Measurements from ENCODE around the gene IGFL2. TPM values are rescaled to one million over a fixed set of nuclear protein-coding genes. Genes with fewer than 3 reads are reported as not detected.

Gene IGFL2
- total and polyA plus RNA-seq, 5 donors from 2014 or later = 0.36 to 0.98 (median 0.94) TPM; not detected in 2

- peaks cover 36% of the 10 kb centered on the region for H3K27me3 Mint-ChIP-seq
- ATAC-seq (ENCODE audit: low read depth in 2 of 2) = no peak
- H3K4me3 Mint-ChIP-seq = no peak overlapping the region
- Histone ChIP-seq H3K27ac (ENCODE audit: insufficient read depth, low read length, poor library complexity, severe bottlenecking) (no peak overlapping the region), H3K4me3 (ENCODE audit: low read depth, low read length) (no peak overlapping the region), H3K4me1 (ENCODE audit: control insufficient read depth, insufficient read depth, low read length, poor library complexity, severe bottlenecking) (no peaks in the 10 kb centered on the region), H3K27me3 (ENCODE audit: control insufficient read depth, insufficient read depth, low read length) (no peaks in the 10 kb centered on the region), H3K36me3 (ENCODE audit: control insufficient read depth, insufficient read depth, low read length) (no peaks in the 10 kb centered on the region), H3K9me3 (ENCODE audit: control insufficient read depth in 2 of 2, low read length in 2 of 2) (no peaks in the 10 kb centered on the region)
- DNase-seq = no peak
- no peaks in the 10 kb centered on the region for H3K36me3 Mint-ChIP-seq
- H3K9me3 Mint-ChIP-seq = no peaks in the 10 kb centered on the region
- H3K4me1 Mint-ChIP-seq = no peaks in the 10 kb centered on the region
- H3K27ac Mint-ChIP-seq = no peak overlapping the region
Observed at GRCh38 chr19:46198756-46199155, 50.7 kb downstream of the IGFL2 start.

GRCh38 chr19:46201454-46202310, 53.6 kb downstream of the IGFL2 start:
- no peak for ATAC-seq (ENCODE audit: low read depth in 2 of 2)
- no peaks in the 10 kb centered on the region for H3K9me3 ChIP-seq (ENCODE audit: control insufficient read depth in 2 of 2, low read length in 2 of 2)
- H3K4me1 Mint-ChIP-seq = no peaks in the 10 kb centered on the region
- H3K27me3 ChIP-seq (ENCODE audit: control insufficient read depth, insufficient read depth, low read length) = no peaks in the 10 kb centered on the region
- no peaks in the 10 kb centered on the region for H3K9me3 Mint-ChIP-seq
- no peaks in the 10 kb centered on the region for H3K4me1 ChIP-seq (ENCODE audit: control insufficient read depth, insufficient read depth, low read length, poor library complexity, severe bottlenecking)
- no peak overlapping the region for H3K4me3 ChIP-seq (ENCODE audit: low read depth, low read length)
- no peaks in the 10 kb centered on the region for H3K36me3 ChIP-seq (ENCODE audit: control insufficient read depth, insufficient read depth, low read length)
- peaks cover 28% of the 10 kb centered on the region for H3K27me3 Mint-ChIP-seq
- no peak overlapping the region for H3K27ac Mint-ChIP-seq
- H3K36me3 Mint-ChIP-seq = no peaks in the 10 kb centered on the region
- H3K27ac ChIP-seq (ENCODE audit: insufficient read depth, low read length, poor library complexity, severe bottlenecking) = no peak overlapping the region
- H3K4me3 Mint-ChIP-seq = no peak overlapping the region
- no peak for DNase-seq

GRCh38 chr19:46202426-46202825, 54.4 kb downstream of the IGFL2 start:
- Mint-ChIP-seq H3K4me3 (no peak overlapping the region), H3K36me3 (no peaks in the 10 kb centered on the region), H3K9me3 (no peaks in the 10 kb centered on the region), H3K4me1 (no peaks in the 10 kb centered on the region), H3K27me3 (peaks cover 21% of the 10 kb centered on the region), H3K27ac (peak overlapping the region in 1 of 3 donors; percentile 8)
- no peaks in the 10 kb centered on the region for H3K27me3 ChIP-seq (ENCODE audit: control insufficient read depth, insufficient read depth, low read length)
- H3K27ac ChIP-seq (ENCODE audit: insufficient read depth, low read length, poor library complexity, severe bottlenecking) = no peak overlapping the region
- no peaks in the 10 kb centered on the region for H3K36me3 ChIP-seq (ENCODE audit: control insufficient read depth, insufficient read depth, low read length)
- DNase-seq (no peak), ATAC-seq (ENCODE audit: low read depth in 2 of 2) (no peak)
- H3K4me1 ChIP-seq (ENCODE audit: control insufficient read depth, insufficient read depth, low read length, poor library complexity, severe bottlenecking) = no peaks in the 10 kb centered on the region
- no peaks in the 10 kb centered on the region for H3K9me3 ChIP-seq (ENCODE audit: control insufficient read depth in 2 of 2, low read length in 2 of 2)
- H3K4me3 ChIP-seq (ENCODE audit: low read depth, low read length) = no peak overlapping the region

GRCh38 chr19:46202872-46203860, 55.1 kb downstream of the IGFL2 start:
- no peaks in the 10 kb centered on the region for H3K27me3 ChIP-seq (ENCODE audit: control insufficient read depth, insufficient read depth, low read length)
- H3K27ac ChIP-seq (ENCODE audit: insufficient read depth, low read length, poor library complexity, severe bottlenecking) = no peak overlapping the region
- ATAC-seq (ENCODE audit: low read depth in 2 of 2) (no peak), DNase-seq (no peak)
- H3K9me3 ChIP-seq (ENCODE audit: control insufficient read depth in 2 of 2, low read length in 2 of 2) = no peaks in the 10 kb centered on the region
- H3K4me3 Mint-ChIP-seq = no peak overlapping the region
- no peaks in the 10 kb centered on the region for H3K4me1 ChIP-seq (ENCODE audit: control insufficient read depth, insufficient read depth, low read length, poor library complexity, severe bottlenecking)
- H3K4me1 Mint-ChIP-seq = no peaks in the 10 kb centered on the region
- H3K36me3 ChIP-seq (ENCODE audit: control insufficient read depth, insufficient read depth, low read length) = no peaks in the 10 kb centered on the region
- H3K27ac Mint-ChIP-seq = no peak overlapping the region
- peaks cover 19% of the 10 kb centered on the region for H3K27me3 Mint-ChIP-seq
- no peaks in the 10 kb centered on the region for H3K9me3 Mint-ChIP-seq
- H3K36me3 Mint-ChIP-seq = no peaks in the 10 kb centered on the region
- no peak overlapping the region for H3K4me3 ChIP-seq (ENCODE audit: low read depth, low read length)

- Mint-ChIP-seq H3K27me3 (peaks cover 19% of the 10 kb centered on the region), H3K27ac (no peak overlapping the region), H3K4me1 (peaks cover 0 to 6% (median under 1%) of the 10 kb centered on the region in 4 donors), H3K4me3 (no peak overlapping the region), H3K9me3 (no peaks in the 10 kb centered on the region), H3K36me3 (no peaks in the 10 kb centered on the region)
- no peak overlapping the region for H3K4me3 ChIP-seq (ENCODE audit: low read depth, low read length)
- no peaks in the 10 kb centered on the region for H3K27me3 ChIP-seq (ENCODE audit: control insufficient read depth, insufficient read depth, low read length)
- H3K9me3 ChIP-seq (ENCODE audit: control insufficient read depth in 2 of 2, low read length in 2 of 2) = no peaks in the 10 kb centered on the region
- H3K4me1 ChIP-seq (ENCODE audit: control insufficient read depth, insufficient read depth, low read length, poor library complexity, severe bottlenecking) = no peaks in the 10 kb centered on the region
- H3K27ac ChIP-seq (ENCODE audit: insufficient read depth, low read length, poor library complexity, severe bottlenecking) = no peak overlapping the region
- no peak for ATAC-seq (ENCODE audit: low read depth in 2 of 2)
- no peak for DNase-seq
- no peaks in the 10 kb centered on the region for H3K36me3 ChIP-seq (ENCODE audit: control insufficient read depth, insufficient read depth, low read length)
Observed at GRCh38 chr19:46204008-46204407, 56.0 kb downstream of the IGFL2 start.

- Histone ChIP-seq H3K4me3 (ENCODE audit: low read depth, low read length) (no peak overlapping the region), H3K36me3 (ENCODE audit: control insufficient read depth, insufficient read depth, low read length) (no peaks in the 10 kb centered on the region), H3K27ac (ENCODE audit: insufficient read depth, low read length, poor library complexity, severe bottlenecking) (no peak overlapping the region), H3K27me3 (ENCODE audit: control insufficient read depth, insufficient read depth, low read length) (no peaks in the 10 kb centered on the region), H3K4me1 (ENCODE audit: control insufficient read depth, insufficient read depth, low read length, poor library complexity, severe bottlenecking) (no peaks in the 10 kb centered on the region), H3K9me3 (ENCODE audit: control insufficient read depth in 2 of 2, low read length in 2 of 2) (no peaks in the 10 kb centered on the region)
- H3K4me3 Mint-ChIP-seq = no peak overlapping the region
- H3K27ac Mint-ChIP-seq = no peak overlapping the region
- H3K27me3 Mint-ChIP-seq = peaks cover 19% of the 10 kb centered on the region
- DNase-seq (no peak), ATAC-seq (ENCODE audit: low read depth in 2 of 2) (no peak)
- H3K4me1 Mint-ChIP-seq = peaks cover 0 to 6% (median 3%) of the 10 kb centered on the region in 4 donors
- peaks cover 0 to 2% (median 0%) of the 10 kb centered on the region in 7 donors for H3K9me3 Mint-ChIP-seq
- H3K36me3 Mint-ChIP-seq = no peaks in the 10 kb centered on the region
Observed at GRCh38 chr19:46205183-46205984, 57.3 kb downstream of the IGFL2 start.

GRCh38 chr19:46206176-46206575, 58.1 kb downstream of the IGFL2 start:
- Mint-ChIP-seq H3K36me3 (no peaks in the 10 kb centered on the region), H3K27ac (no peak overlapping the region), H3K4me3 (no peak overlapping the region), H3K4me1 (peaks cover 0 to 6% (median 3%) of the 10 kb centered on the region in 4 donors), H3K27me3 (peaks cover 12% of the 10 kb centered on the region), H3K9me3 (peaks cover 0 to 2% (median 0%) of the 10 kb centered on the region in 7 donors)
- no peak overlapping the region for H3K27ac ChIP-seq (ENCODE audit: insufficient read depth, low read length, poor library complexity, severe bottlenecking)
- H3K9me3 ChIP-seq (ENCODE audit: control insufficient read depth in 2 of 2, low read length in 2 of 2) = no peaks in the 10 kb centered on the region
- no peak for ATAC-seq (ENCODE audit: low read depth in 2 of 2)
- no peaks in the 10 kb centered on the region for H3K27me3 ChIP-seq (ENCODE audit: control insufficient read depth, insufficient read depth, low read length)
- no peak for DNase-seq
- H3K36me3 ChIP-seq (ENCODE audit: control insufficient read depth, insufficient read depth, low read length) = no peaks in the 10 kb centered on the region
- H3K4me3 ChIP-seq (ENCODE audit: low read depth, low read length) = no peak overlapping the region
- no peaks in the 10 kb centered on the region for H3K4me1 ChIP-seq (ENCODE audit: control insufficient read depth, insufficient read depth, low read length, poor library complexity, severe bottlenecking)
